Activated CD4-positive, CD25-positive, alpha-beta regulatory T cell treated with anti-CD3 and anti-CD28 coated beads, Interleukin-2, amount 50 U/mL, for 72 hours (primary cell): ENCODE data around the gene SPINDOC.
A peak's percentile ranks its signal among the peaks of the same experiment; 100 is the strongest.

ENCODE experiments used
- DNase-seq: peaks from one replicate; pipeline ENCODE4 v3.0.0; 2021

The SPINDOC gene

DNA sequence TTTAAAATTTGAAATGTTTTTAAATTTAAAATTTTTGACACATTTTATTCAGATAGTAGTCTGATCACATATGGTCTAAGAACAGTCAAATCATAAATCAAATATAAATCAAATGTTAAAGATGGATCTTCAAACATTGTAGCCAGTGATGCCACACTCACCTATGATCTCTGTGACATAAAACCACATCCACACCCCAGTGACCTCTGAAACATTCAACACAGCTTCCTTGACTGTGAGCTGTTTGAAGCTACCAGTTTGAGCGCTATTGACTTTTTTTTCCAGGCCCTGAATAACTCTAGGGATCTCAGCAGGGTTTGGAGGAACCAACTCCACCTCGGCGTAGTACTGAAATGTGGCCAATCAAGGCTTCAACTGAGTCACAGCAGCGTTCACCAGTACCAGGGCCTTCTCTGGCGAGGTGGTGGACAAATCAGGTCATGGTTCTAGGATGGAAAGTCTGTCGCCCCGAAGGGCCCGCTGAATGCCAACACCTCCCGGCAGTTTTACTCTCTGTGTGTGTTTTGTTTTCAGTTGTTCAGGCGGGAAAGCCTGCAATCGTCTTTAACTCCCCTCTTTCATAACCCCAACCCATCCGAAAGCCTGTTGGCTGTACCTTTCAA is 21.4 kb downstream of the SPINDOC start:
- DNase-seq = no peak

DNA sequence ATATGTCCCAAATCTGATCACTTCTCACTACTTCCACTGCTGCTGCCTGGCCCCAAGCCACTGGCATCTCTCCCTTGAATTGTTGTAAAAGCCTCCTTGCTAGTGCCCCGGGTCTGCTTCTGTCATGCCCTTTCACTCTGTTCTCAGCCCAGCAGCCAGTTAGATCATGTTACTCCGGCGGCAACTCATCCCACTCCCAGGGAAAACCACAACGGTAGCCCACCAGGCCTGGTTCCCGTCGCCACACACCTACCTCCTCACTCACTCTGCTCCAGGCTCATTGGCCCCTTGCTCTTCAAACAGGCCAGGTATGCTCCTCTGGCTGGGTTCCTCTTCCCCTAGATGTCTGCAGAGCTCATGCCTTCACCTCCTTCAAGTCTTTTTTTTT is 21.9 kb downstream of the SPINDOC start:
- no peak for DNase-seq

DNA sequence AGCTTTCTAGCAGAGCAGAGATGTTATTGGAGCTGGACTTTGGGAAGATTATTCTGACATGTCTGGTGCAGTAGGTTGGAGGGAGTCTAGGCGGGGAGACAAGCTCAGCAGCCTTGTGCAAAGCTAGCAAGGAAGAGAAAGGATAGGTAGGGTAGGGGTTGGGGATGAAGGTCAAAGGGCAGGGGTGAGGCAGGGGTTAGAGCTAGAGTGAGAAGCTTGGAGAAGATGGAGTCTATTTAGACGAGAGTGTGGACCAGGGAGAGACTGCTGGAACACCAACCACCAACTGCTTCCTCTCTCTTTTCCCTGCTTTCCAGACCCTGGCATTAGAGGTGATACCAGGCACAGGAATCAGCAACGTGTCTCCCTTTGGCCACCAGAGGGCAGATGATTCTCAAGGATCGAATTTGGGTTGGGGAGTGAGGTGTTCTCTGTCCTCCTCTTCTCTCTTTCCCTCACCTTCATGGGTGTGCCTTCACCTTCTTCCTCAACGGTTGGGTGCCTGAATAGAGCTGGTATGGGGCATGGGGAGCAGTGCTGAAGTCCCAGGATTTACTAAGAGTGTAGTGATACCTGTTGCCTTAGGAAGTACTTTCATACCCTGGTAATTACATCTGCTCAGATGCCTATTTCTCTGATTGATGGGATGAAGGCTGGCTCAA is 23.9 kb downstream of the SPINDOC start:
- DNase-seq = peak; percentile 68

- DNase-seq = no peak
Measured at GRCh38 chr11:63837739-63838138, 24.5 kb downstream of the SPINDOC start.

DNA sequence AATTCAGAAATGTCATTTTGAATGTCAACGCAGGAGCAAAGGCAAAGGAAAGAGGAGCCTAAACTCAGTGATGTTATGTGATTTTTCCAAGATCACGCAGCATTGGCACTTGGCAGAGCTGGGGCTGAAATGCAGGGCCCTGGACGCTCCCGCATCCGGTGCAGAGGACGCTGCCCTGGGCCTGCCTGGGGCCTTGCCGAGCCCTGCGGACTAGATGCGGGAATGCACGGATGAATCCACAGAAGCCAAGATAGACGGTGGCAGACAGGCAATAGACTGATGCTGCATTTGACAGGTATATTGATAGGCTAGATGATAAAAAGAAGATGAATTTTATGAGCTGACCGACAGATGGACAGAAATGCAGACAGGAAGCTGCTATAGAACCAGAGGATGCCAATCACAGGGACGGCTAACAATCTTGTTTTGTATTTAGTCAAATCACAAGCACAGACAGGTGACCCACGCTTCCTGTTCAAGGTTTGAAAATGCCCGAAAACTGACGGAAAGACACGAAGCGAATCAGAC is 25.0 kb downstream of the SPINDOC start:
- no peak for DNase-seq

DNA sequence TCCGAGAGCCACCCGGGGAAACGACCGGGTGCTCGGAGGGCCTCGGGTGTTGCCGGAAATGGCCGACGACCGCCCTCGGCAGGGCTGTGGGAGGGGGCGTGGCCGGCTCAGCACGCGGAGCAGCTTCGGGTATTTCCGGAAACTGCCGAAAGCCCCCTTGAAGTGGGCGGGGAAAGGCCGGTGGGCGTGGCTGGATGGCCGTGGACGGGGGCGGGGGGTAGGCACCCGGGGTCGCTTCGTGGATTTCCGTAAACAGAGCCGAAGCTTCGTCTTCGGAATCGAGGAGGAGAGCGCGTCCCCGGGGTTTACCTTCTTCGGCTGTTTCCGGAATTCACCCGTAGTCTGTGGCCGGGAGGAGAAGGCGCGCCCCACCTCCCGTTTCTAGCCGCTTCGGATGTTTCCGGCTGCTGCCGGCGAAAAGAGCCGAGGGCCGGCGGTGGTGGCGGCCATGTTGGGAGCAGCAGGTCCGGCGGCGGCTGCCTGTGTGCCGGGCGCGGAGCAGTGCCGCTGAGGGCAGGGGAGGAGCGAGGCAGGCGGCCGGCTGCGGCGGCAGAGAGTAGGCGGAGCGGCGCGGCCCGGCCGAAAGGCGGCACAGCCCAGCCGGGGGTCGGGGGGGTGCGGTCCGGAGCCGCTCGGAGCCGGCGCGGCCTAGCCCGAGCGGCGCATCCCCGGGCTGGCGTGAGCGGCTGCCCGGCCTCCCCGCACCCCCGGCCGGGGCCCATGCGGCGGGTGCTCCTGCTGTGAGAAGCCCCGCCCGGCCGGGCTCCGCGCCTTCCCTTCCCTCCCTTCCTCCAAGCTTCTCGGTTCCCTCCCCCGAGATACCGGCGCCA is 25.6 kb downstream of the SPINDOC start, which contains the start of gene MARK2:
MARK2 (plus strand) TSS at position 433 of the 830 bp plus-strand sequence; CDS start at position 830, 397 bp downstream.
- peak; percentile 100 for DNase-seq

GRCh38 chr11:63839508-63840355 is 26.5 kb downstream of the SPINDOC start:
- peak; percentile 42 for DNase-seq

GRCh38 chr11:63840356-63841060 is 27.3 kb downstream of the SPINDOC start:
- DNase-seq = no peak

GRCh38 chr11:63841554-63841953 is 28.3 kb downstream of the SPINDOC start:
- DNase-seq = no peak

- no peak for DNase-seq
Measured at GRCh38 chr11:63843041-63843440, 29.8 kb downstream of the SPINDOC start.

DNA sequence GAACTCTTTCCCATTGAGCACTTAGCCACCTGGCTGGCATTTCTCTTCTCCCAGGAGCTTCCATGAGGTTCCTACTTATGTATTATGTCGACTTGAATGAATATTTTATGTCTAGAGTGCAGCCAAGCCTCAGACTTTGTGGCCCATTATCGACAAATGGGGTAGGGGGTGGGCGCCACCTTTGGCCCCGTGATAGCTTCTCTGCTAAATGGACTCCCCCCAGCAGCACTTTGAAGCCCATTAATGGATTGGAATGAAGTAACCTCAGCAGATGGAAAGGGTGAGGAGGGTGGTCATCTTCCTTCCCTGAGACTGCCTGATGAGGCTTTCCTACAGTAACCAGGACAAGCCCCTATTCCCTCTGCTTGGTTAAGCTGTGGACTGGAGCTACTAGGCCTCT is 31.6 kb downstream of the SPINDOC start:
- no peak for DNase-seq

DNA sequence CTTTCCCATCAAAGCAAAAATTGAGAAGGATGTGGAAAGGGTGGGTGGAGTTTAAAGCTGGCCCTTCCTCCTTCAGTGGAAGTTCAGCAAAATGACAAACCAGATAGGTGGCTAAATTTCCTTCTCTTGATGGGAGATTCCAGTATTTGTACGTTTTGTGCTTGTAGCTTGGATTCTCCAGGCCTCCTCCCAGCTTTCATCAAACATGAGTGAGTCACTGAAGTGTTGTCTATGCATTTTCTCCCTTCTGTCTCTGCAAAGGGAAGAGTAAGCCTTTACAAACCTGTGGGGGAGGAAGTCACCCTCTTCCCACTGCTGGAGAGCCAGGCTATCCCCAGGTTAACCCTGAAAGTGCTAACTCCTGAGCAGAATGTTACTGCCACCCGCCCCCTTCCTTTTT is 32.0 kb downstream of the SPINDOC start:
- DNase-seq = no peak

GRCh38 chr11:63845911-63846310 is 32.7 kb downstream of the SPINDOC start:
- DNase-seq = no peak

DNA sequence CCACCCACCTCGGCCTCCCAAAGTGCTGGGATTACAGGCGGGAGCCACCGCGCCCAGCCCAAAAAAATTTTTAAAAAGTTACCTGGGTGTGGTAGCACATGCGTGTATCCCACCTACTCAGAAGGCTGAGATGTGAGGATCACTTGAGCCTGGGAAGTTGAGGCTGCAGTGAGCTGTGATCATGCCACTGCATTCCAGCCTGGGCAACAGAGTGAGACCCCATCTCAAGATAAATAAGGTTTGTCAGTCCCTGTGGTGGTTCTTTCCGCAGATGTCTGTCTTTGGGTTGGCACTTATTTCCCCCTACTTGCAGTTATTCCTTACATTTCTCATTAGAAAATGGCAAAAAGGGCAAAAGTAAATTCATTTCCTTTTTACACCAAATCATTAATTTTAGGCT is 33.6 kb downstream of the SPINDOC start:
- no peak for DNase-seq

- no peak for DNase-seq
Measured at GRCh38 chr11:63847363-63847762, 34.1 kb downstream of the SPINDOC start.

DNA sequence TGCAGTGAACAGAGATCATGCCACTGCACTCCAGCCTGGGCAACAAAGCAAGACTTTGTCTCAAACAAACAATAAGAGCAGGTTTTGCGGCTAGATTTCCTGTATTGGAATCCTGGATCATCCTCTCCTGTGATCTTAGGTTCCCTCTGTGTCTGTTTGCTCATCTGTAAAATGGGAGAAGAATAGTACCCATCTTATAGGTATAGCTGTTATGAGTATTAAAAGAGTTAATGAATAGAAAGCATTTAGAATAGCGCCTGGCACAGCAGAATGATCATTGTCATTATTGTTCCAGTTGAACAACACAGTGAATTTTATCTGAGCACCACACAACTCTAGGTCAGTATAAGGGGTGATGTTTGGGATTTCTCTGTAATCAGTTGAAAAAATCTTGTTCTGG is 36.4 kb downstream of the SPINDOC start:
- DNase-seq = no peak

DNA sequence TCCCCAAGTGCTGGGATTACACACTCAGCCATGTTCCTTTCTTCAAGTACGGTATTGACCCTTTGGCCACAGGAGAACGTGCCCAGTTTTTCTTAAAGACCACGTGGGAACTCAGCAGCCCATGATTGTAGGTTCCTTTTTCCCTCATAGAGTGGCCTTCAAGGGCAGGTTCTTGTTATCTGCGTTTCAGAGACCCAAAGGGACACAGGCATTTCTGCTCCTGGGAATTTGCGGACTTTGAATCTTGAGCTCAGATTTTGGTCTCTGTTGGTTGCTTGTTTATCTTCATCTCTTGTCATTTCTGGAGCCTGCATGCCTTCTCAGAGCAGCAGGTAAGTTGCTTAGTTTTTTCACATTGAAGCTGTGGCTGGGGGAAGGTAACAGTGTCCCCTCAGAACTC is 37.7 kb downstream of the SPINDOC start:
- no peak for DNase-seq

DNA sequence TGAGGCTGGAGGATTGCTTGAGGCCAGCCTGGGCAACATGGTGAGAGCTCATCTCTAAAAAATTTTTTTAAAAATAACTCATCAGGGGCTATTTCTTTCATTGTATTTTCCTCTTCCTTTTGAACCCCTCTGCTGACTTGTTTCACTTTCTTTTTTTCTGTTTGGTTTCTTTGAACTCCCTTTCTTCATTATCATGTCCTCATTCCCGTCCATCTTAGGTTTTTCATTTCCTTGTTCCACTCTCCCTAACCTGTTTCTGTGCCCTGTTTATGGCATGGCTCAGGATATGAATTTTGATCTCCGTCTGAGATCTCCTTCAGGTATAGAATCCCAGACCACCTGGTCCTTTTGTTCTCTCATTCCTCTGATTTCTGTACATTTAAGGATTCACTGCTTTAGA is 38.1 kb downstream of the SPINDOC start:
- DNase-seq = no peak

DNA sequence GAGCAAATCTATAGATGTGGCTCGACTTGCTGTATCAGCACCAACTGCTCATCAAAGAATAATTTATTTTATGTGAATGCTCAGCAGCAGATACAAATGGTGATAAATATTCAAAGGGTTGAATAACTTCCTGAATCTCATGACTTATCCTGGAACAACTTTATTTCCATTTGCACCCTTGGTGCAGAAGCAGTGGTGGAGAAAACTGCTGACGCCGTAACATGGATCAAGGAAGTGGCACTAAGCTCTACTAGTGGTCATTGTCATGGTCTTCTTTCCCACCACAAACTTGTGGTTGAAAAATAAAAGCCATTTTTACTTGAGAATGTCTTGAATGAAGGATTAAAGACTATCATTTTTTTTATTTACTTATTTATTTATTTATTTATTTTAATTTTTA is 40.2 kb downstream of the SPINDOC start:
- DNase-seq = no peak

DNA sequence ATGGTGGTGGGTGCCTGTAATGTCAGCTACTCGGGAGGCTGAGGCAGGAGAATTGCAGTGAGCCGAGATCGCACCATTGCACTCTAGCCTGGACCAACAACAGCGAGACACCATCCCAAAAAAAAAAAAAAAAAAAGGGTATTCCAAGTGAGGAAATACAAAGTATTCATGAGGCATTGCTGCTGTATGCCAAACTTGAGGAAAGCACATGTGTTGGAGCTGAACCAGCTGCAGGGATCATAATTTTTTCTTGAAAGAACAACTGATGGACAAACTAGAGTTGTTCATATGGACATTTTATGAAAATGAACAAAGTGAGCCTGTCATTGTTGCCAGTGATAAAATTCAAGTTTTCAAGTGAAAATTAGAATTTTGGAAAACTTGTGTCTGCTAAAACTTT is 41.4 kb downstream of the SPINDOC start:
- DNase-seq = no peak

DNA sequence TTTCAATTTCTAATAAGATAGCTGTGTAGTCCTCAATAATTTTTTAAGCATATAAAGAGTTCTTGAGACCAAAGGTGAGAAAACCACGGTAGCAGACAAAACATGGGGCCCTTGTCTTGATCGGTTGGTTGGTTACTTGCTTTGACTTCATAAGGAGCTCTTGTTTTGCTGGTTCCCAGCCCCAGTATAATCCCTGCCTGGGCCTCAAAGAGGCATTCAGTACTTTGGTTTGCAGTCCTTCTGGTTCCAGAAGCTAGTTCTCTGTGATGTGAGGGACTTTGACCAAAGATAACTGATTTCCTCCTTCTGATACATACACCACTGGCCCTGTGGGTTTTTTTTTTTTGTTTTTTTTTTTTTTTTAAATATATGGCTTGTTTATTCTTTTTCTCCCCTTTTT is 42.7 kb downstream of the SPINDOC start:
- DNase-seq = no peak
